ENCODE measurements around the gene CNBD2.

DNA sequence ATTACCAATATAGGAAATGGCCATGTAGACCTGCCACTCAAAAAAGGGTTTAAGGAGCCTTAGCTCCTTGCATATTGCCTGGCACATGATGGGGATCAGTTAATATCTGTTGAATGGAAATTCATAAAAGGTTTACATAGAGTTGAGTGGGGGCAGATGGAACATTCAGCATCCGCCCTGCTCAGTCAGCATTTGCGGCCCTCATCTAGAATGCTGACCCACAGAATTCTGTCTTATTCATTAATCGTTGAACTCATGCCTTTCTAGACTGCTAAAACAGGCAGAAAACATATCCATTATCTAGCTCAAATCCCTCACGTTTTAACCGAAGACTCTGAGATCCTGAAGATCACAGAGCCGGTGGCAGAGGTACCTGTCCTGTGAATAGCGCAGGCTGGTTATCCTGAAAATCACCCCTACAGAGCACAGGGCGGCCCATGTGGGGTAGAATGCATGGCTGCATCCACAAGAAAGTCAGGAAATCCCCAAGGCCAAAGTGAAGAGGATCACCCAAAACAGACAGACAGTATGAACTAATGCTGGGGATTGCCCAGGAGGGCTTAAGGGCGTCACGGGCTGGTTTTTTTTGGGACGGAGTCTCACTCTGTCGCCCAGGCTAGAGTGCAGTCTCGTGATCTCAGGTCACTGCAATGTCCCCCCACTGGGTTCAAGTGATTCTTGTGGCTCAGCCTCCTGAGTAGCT is 59.9 kb downstream of the CNBD2 start:
- TF ChIP-seq, protein P1, sequence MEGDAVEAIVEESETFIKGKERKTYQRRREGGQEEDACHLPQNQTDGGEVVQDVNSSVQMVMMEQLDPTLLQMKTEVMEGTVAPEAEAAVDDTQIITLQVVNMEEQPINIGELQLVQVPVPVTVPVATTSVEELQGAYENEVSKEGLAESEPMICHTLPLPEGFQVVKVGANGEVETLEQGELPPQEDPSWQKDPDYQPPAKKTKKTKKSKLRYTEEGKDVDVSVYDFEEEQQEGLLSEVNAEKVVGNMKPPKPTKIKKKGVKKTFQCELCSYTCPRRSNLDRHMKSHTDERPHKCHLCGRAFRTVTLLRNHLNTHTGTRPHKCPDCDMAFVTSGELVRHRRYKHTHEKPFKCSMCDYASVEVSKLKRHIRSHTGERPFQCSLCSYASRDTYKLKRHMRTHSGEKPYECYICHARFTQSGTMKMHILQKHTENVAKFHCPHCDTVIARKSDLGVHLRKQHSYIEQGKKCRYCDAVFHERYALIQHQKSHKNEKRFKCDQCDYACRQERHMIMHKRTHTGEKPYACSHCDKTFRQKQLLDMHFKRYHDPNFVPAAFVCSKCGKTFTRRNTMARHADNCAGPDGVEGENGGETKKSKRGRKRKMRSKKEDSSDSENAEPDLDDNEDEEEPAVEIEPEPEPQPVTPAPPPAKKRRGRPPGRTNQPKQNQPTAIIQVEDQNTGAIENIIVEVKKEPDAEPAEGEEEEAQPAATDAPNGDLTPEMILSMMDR (conservative IDR thresholded peaks at IDR 0.05; ENCODE audit: low read depth, low read length): no peak
- TF ChIP-seq EZH2 (IDR thresholded peaks at IDR 0.05; ENCODE audit: borderline replicate concordance, low read depth, low read length, poor library complexity, severe bottlenecking): no peak

Data from A673 (cell line).